SK-N-SH (cell line): ENCODE results near the gene PSD2. TPM values are rescaled to one million over a fixed set of nuclear protein-coding genes. Genes with fewer than 3 reads are reported as not detected.

Experiments used
- CTCF ChIA-PET: fragments of 300-600, 350-600 bp; formaldehyde crosslinking; extraction: SDS; loops from one replicate; lab custom pipeline; 2021; lab: Yijun Ruan, JAX
- POLR2A ChIA-PET: fragments of 350-600 bp; sonication (Branson Sonifier 250); formaldehyde crosslinking; extraction: SDS; loops from one replicate; lab custom pipeline; 2020; ENCODE audit warnings: antibody characterized with exemption, inconsistent platforms; lab: Yijun Ruan, JAX
- DNase-seq: peaks from one replicate; pipeline ENCODE4 v3.0.0; 2012
- H2AFZ ChIP-seq: fragments of 200-600 bp; sonication (generic); 2 replicates; pipeline ENCODE4 v1.8.1; 2016; ENCODE audit warnings: antibody characterized with exemption, mild to moderate bottlenecking, low read depth
- H3F3A ChIP-seq: fragments of 200-600 bp; sonication (generic); replicated peaks from 2 replicates; pipeline ENCODE3; 2016; ENCODE audit warnings: antibody characterized with exemption, mild to moderate bottlenecking; ENCODE audit not compliant: insufficient read depth
- H3K27ac ChIP-seq, 2 experiments: fragments of 200-500 bp in 1 of 2; fragments of 200-600 bp in 1 of 2; sonication (Bioruptor generic) in 1 of 2; sonication (generic), shearing (Covaris generic) in 1 of 2; 2 replicates each; pipeline versions ENCODE4 v1.5.1 to v1.6.1; 2014 to 2016; ENCODE audit warnings: low read depth in 2 of 2, inconsistent platforms in 1 of 2, low read length in 1 of 2, mild to moderate bottlenecking in 1 of 2, mixed read lengths in 1 of 2
- H3K27me3 ChIP-seq: fragments of 200-600 bp; sonication (generic), shearing (Covaris generic); 2 replicates; pipeline ENCODE4 v1.6.1; 2016; ENCODE audit warnings: mixed run types; ENCODE audit not compliant: insufficient read depth
- H3K36me3 ChIP-seq, 2 experiments: fragments of 200-500 bp in 1 of 2; fragments of 200-600 bp in 1 of 2; sonication (Bioruptor generic) in 1 of 2; sonication (generic) in 1 of 2; replicated peaks in 1 of 2; 2 replicates each; pipeline versions ENCODE3 to v1.5.1; 2014 to 2016; ENCODE audit warnings: low read length in 1 of 2, mild to moderate bottlenecking in 1 of 2; ENCODE audit not compliant: insufficient read depth in 2 of 2, control insufficient read depth in 1 of 2
- H3K4me1 ChIP-seq, 2 experiments: fragments of 200-500 bp in 1 of 2; fragments of 200-600 bp in 1 of 2; sonication (Bioruptor generic) in 1 of 2; sonication (generic), shearing (Covaris generic) in 1 of 2; 2 replicates each; pipeline versions ENCODE4 v1.5.1 to v1.6.1; 2014 to 2016; ENCODE audit warnings: low read depth in 1 of 2, low read length in 1 of 2, mixed run types in 1 of 2; ENCODE audit not compliant: insufficient read depth in 2 of 2, control insufficient read depth in 1 of 2
- H3K4me2 ChIP-seq: fragments of 200-600 bp; sonication (generic), shearing (Covaris generic); 2 replicates; pipeline ENCODE4 v1.6.1; 2017; ENCODE audit warnings: mixed run types
- H3K4me3 ChIP-seq, 2 experiments: fragments of 200-500 bp in 1 of 2; fragments of 200-600 bp in 1 of 2; sonication (Bioruptor generic) in 1 of 2; sonication (generic), shearing (Covaris generic) in 1 of 2; 2 replicates each; pipeline versions ENCODE4 v1.5.1 to v1.8.1; 2014 to 2016; ENCODE audit warnings: low read depth in 2 of 2, inconsistent platforms in 1 of 2, low read length in 1 of 2, mild to moderate bottlenecking in 1 of 2, mixed read lengths in 1 of 2, moderate library complexity in 1 of 2
- H3K79me2 ChIP-seq: fragments of 200-600 bp; sonication (generic); 2 replicates; pipeline ENCODE4 v1.8.1; 2017; ENCODE audit warnings: mild to moderate bottlenecking; ENCODE audit not compliant: insufficient read depth
- H3K9ac ChIP-seq: fragments of 200-600 bp; sonication (generic); 2 replicates; pipeline ENCODE4 v1.6.1; 2017; ENCODE audit warnings: mixed run types
- H3K9me2 ChIP-seq: fragments of 200-600 bp; sonication (generic); 2 replicates; pipeline ENCODE4 v1.6.1; 2017; ENCODE audit warnings: mixed run types
- H3K9me3 ChIP-seq: fragments of 200-600 bp; sonication (generic); 2 replicates; pipeline ENCODE4 v1.6.1; 2017; ENCODE audit warnings: mixed run types, mild to moderate bottlenecking, moderate library complexity
- H4K20me1 ChIP-seq: fragments of 200-600 bp; sonication (generic); 2 replicates; pipeline ENCODE4 v1.6.1; 2017; ENCODE audit warnings: mild to moderate bottlenecking, mixed run types; ENCODE audit not compliant: insufficient read depth
- CHD2 ChIP-seq: fragments of 150-350 bp; IDR thresholded peaks from 2 replicates; pipeline ENCODE4 v1.6.1; 2018; ENCODE audit warnings: low read length; ENCODE audit not compliant: partially characterized antibody
- EP300 ChIP-seq, 2 experiments: IDR thresholded peaks; 2 replicates each; pipeline versions ENCODE4 v1.4.0 to v1.6.1; 2012; ENCODE audit warnings: borderline replicate concordance in 1 of 2, low read depth in 1 of 2, low read length in 1 of 2
- FOXM1 ChIP-seq: IDR thresholded peaks from 2 replicates; pipeline ENCODE4 v1.4.0; 2012; ENCODE audit warnings: low read depth, mild to moderate bottlenecking
- MEF2A ChIP-seq: IDR thresholded peaks from 2 replicates; pipeline ENCODE4 v1.4.0; 2012; ENCODE audit warnings: low read depth, borderline replicate concordance
- POLR2AphosphoS5 ChIP-seq: IDR thresholded peaks from 2 replicates; pipeline ENCODE4 v1.6.1; 2012; ENCODE audit warnings: low read depth, low read length
- RCOR1 ChIP-seq: fragments of 150-350 bp; IDR thresholded peaks from 2 replicates; pipeline ENCODE4 v1.6.1; 2017; ENCODE audit warnings: antibody characterized with exemption, low read length
- RXRA ChIP-seq: IDR thresholded peaks from 2 replicates; pipeline ENCODE4 v1.4.0; 2012; ENCODE audit warnings: low read depth, mild to moderate bottlenecking, borderline replicate concordance
- SIN3A ChIP-seq: IDR thresholded peaks from 2 replicates; pipeline ENCODE4 v1.6.1; 2012; ENCODE audit warnings: low read depth, mild to moderate bottlenecking, low read length, moderate library complexity, borderline replicate concordance
- SMC3 ChIP-seq: IDR thresholded peaks from 2 replicates; pipeline ENCODE4 v1.6.1; 2012; ENCODE audit warnings: low read depth, low read length, improper control_type of control experiment
- TAF1 ChIP-seq: IDR thresholded peaks from 2 replicates; pipeline ENCODE4 v1.6.1; 2012; ENCODE audit warnings: low read depth, mild to moderate bottlenecking, low read length, moderate library complexity, borderline replicate concordance
- TCF12 ChIP-seq: IDR thresholded peaks from 2 replicates; pipeline ENCODE4 v1.4.0; 2012
- WGBS: methylation state at CpG from one replicate; pipeline ENCODE4 v1.1.6; 2017; ENCODE audit warnings: low lambda C conversion rate; 5-methylcytosine and 5-hydroxymethylcytosine counted together
- polyA plus RNA-seq, 3 experiments: library from polyadenylated mRNA; depleted of rRNA; stranded (reverse); fragments of >200 nt; gene quantifications; 2 replicates each; pipeline ENCODE4 v1.2.3, GENCODE V29; 2012
- TF ChIP-seq, protein P1 (sequence below): fragments of 150-350 bp; IDR thresholded peaks from 2 replicates; pipeline ENCODE4 v1.6.1; 2017; ENCODE audit warnings: antibody characterized with exemption, low read length, low read depth, borderline replicate concordance
- TF ChIP-seq, protein P2 (sequence below): IDR thresholded peaks from 2 replicates; pipeline ENCODE4; 2012

PSD2 gene
- polyA plus RNA-seq, 1 of the 3 experiments (the other 2 are of a cell fraction), result 0.15 TPM

DNA sequence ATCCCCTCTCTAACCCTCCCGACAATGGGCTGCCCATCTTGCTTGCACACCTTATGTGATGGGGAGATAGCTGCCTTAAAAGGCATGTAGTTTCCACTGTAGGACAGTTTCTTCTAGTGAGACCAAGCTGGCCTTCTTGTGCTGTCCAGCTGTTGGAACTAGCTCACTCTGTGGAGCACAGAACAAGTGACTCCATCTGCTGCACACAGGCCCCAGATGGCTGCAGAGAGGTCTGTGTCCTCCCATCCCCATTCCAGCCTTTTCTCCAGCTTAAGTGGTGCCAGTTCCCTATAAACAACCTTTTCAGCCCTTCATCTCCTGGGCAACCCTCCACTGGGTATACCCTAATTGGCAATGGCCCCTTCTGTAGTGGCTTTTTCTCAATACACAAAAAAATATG, 18.7 kb upstream of the PSD2 start (continued):
- TF ChIP-seq, protein P1, sequence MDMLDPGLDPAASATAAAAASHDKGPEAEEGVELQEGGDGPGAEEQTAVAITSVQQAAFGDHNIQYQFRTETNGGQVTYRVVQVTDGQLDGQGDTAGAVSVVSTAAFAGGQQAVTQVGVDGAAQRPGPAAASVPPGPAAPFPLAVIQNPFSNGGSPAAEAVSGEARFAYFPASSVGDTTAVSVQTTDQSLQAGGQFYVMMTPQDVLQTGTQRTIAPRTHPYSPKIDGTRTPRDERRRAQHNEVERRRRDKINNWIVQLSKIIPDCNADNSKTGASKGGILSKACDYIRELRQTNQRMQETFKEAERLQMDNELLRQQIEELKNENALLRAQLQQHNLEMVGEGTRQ, result no peak
- TF ChIP-seq RXRA, result no peak
- TF ChIP-seq POLR2AphosphoS5, result no peak
- TF ChIP-seq, all 33 proteins: peak for 0

DNA sequence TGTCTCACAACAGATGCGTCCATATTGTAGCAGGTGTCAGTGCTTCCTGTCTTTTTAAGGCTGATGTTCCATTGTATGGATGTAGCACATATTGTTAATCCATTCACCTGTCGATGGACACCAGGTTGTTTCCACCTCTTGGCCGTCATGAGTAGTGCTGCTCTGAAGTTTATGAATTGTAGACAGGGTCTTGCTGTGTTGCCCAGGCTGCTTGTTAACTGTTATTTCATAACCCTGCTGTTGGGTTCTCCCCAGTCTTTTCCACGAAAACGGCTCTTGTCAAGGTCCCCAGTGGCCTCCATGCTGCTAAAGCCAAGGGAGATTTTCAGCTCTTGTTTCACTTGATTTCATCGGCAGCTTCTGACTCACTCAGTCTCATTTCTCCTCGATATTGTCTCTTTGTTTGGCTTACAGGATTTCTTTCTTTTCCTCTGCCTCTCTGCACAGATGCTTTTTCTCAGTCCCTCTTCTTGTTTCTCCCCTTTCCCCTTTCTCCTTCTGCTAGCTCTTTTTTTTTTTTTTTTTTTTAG, 12.1 kb upstream of the PSD2 start:
- CTCF ChIA-PET, result interaction anchor here (1.0 to 13.0 kb wide), 4 partner anchors 8 to 386 kb away, joined by 3 to 484 read pairs (median 4); no protein-coding TSS in a partner anchor
- WGBS, result 65% methylated on average over 7 of the region's 7 CpGs
- TF ChIP-seq EP300 (IDR thresholded peaks at IDR 0.05; ENCODE audit: borderline replicate concordance in 1 of 2, low read depth in 1 of 2, low read length in 1 of 2) (no peak), SIN3A (no peak), TAF1 (no peak)

DNA sequence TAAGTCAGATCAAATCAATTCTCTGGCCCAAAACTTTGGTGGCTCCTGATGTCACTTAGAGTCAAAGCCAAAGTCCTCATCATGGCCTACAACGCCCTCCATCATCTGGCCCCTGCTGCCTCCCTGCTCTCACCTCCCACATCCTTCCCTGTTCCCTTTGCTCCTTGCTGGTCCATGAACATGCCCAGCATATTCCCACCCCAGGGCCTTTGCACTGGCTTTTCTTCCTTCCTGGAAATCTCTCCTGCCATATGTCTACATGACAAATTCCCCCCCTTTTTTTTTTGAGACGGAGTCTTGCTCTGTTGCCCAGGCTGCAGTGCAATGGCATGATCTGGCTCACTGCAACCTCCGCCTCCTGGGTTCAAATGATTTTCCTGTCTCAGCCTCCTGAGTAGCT, 11.1 kb upstream of the PSD2 start:
- ChIA-PET POLR2A (no interaction called here), CTCF (interaction anchor here (1.0 to 13.0 kb wide), 4 partner anchors 7 to 385 kb away, joined by 3 to 484 read pairs (median 48); no protein-coding TSS in a partner anchor)
- Histone ChIP-seq H3K27ac (no peak overlapping the region), H3K9ac (no peak overlapping the region), H3K36me3 (no peaks in the 10 kb centered on the region), H4K20me1 (no peaks in the 10 kb centered on the region), H3F3A (no peaks in the 10 kb centered on the region), H3K4me2 (no peak overlapping the region), H3K27me3 (no peaks in the 10 kb centered on the region; the same call in 1 of the 2 replicates), H3K4me3 (no peak overlapping the region), H3K9me2 (no peaks in the 10 kb centered on the region), H3K79me2 (no peaks in the 10 kb centered on the region), H3K4me1 (peaks cover 0 to 3% of the 10 kb centered on the region in 2 experiments; a peak in 1 of 4 replicates), H2AFZ (no peak overlapping the region), H3K9me3 (no peaks in the 10 kb centered on the region)
- WGBS, result 77% methylated on average over 3 of the region's 3 CpGs
- DNase-seq, result no peak
- TF ChIP-seq CHD2, result no peak
- TF ChIP-seq TCF12, result no peak
- no peak for TF ChIP-seq FOXM1
- no peak for TF ChIP-seq SMC3
- no peak for TF ChIP-seq MEF2A
- no peak for TF ChIP-seq RCOR1
- TF ChIP-seq, protein P2, sequence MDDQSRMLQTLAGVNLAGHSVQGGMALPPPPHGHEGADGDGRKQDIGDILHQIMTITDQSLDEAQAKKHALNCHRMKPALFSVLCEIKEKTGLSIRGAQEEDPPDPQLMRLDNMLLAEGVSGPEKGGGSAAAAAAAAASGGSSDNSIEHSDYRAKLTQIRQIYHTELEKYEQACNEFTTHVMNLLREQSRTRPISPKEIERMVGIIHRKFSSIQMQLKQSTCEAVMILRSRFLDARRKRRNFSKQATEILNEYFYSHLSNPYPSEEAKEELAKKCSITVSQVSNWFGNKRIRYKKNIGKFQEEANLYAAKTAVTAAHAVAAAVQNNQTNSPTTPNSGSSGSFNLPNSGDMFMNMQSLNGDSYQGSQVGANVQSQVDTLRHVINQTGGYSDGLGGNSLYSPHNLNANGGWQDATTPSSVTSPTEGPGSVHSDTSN, result no peak

More for the DNA sequence above, 12.1 kb upstream of the PSD2 start:
- no peak overlapping the region for H3K27ac ChIP-seq
- H3F3A ChIP-seq, result no peaks in the 10 kb centered on the region
- H3K79me2 ChIP-seq, result no peaks in the 10 kb centered on the region
- no peak overlapping the region for H3K4me2 ChIP-seq
- H3K9me2 ChIP-seq, result no peaks in the 10 kb centered on the region
- H3K4me3 ChIP-seq, result no peak overlapping the region
- H3K36me3 ChIP-seq, result no peaks in the 10 kb centered on the region
- no peak overlapping the region for H3K9ac ChIP-seq
- H3K4me1 ChIP-seq, result peaks cover 0 to 3% of the 10 kb centered on the region in 2 experiments; a peak in 1 of 4 replicates
- no peak for DNase-seq
- H2AFZ ChIP-seq, result no peak overlapping the region
- no peaks in the 10 kb centered on the region for H4K20me1 ChIP-seq
- no peaks in the 10 kb centered on the region for H3K9me3 ChIP-seq
- POLR2A ChIA-PET, result no interaction called here
- H3K27me3 ChIP-seq, result no peaks in the 10 kb centered on the region; the same call in 1 of the 2 replicates
